H1 (cell line): ENCODE data around the gene THAP2. TPM values are rescaled to one million over a fixed set of nuclear protein-coding genes. Genes with fewer than 3 reads are reported as not detected.

Source experiments
- CTCF ChIA-PET: fragments of 300-600 bp; sonication (Branson Sonifier 250); formaldehyde crosslinking; loops from one replicate; lab custom pipeline; 2021; ENCODE audit not compliant: partially characterized antibody; lab: Charles Lee
- POLR2A ChIA-PET: fragments of 300-600 bp; sonication (Branson Sonifier 250); formaldehyde crosslinking; loops from one replicate; lab custom pipeline; 2021; ENCODE audit warnings: inconsistent platforms; ENCODE audit not compliant: partially characterized antibody; lab: Charles Lee
- DNase-seq, 2 experiments: peaks; one replicate each; pipeline versions ENCODE4 v3.0.0 to v3.0.0-alpha.2; 2010 to 2022; ENCODE audit warnings: low spot score in 2 of 2, low read depth in 1 of 2, mixed read lengths in 1 of 2
- FAIRE-seq: peaks from 2 replicates; lab custom pipeline; 2011; peaks lifted over from hg19 to GRCh38; lab: Jason Lieb, UNC
- H2AFZ ChIP-seq: 2 replicates; pipeline ENCODE4 v1.8.1; 2012; ENCODE audit warnings: low read length, inconsistent platforms
- H2AK5ac ChIP-seq: 2 replicates; pipeline ENCODE4 v1.6.1; 2013; ENCODE audit warnings: low read depth, low read length
- H2BK120ac ChIP-seq: replicated peaks from 2 replicates; pipeline ENCODE3; 2013; ENCODE audit warnings: low read depth, low read length, inconsistent platforms
- H2BK12ac ChIP-seq: 2 replicates; pipeline ENCODE4 v1.6.1; 2013; ENCODE audit warnings: low read depth, low read length
- H2BK15ac ChIP-seq: 2 replicates; pipeline ENCODE4 v1.6.1; 2013; ENCODE audit warnings: low read length
- H2BK20ac ChIP-seq: 2 replicates; pipeline ENCODE4 v1.6.1; 2013; ENCODE audit warnings: low read length
- H2BK5ac ChIP-seq: 2 replicates; pipeline ENCODE4 v1.6.1; 2013; ENCODE audit warnings: low read depth, low read length
- H3K14ac ChIP-seq: 2 replicates; pipeline ENCODE4 v1.6.1; 2013; ENCODE audit warnings: inconsistent platforms; ENCODE audit not compliant: insufficient read length
- H3K18ac ChIP-seq: 2 replicates; pipeline ENCODE4 v1.6.1; 2013; ENCODE audit warnings: low read length; ENCODE audit errors: extremely low read depth
- H3K23ac ChIP-seq: 2 replicates; pipeline ENCODE4 v1.6.1; 2013; ENCODE audit warnings: inconsistent platforms; ENCODE audit not compliant: insufficient read length
- H3K23me2 ChIP-seq: 2 replicates; pipeline ENCODE4 v1.6.1; 2013; ENCODE audit warnings: low read depth, low read length
- H3K27ac ChIP-seq: 2 replicates; pipeline ENCODE4 v1.6.1; 2011; ENCODE audit warnings: low read depth, low read length, inconsistent platforms
- H3K27me3 ChIP-seq, 4 experiments: replicated peaks in 1 of 4; 1 replicate in 1 of 4; 2 replicates in 3 of 4; pipeline versions ENCODE4 v1.6.1 to v1.8.1; 2011 to 2013; ENCODE audit warnings: low read length in 3 of 4, mild to moderate bottlenecking in 3 of 4, inconsistent platforms in 2 of 4, mixed read lengths in 2 of 4, moderate library complexity in 1 of 4; ENCODE audit not compliant: control insufficient read depth in 3 of 4, insufficient read depth in 3 of 4; ENCODE audit errors: extremely low read depth in 1 of 4
- H3K36me3 ChIP-seq, 4 experiments: 2 replicates each; pipeline versions ENCODE4 v1.6.1 to v1.8.1; 2011 to 2013; ENCODE audit warnings: mild to moderate bottlenecking in 4 of 4, low read length in 3 of 4, moderate library complexity in 2 of 4, control low read depth in 1 of 4, inconsistent platforms in 1 of 4; ENCODE audit not compliant: insufficient read depth in 4 of 4, control insufficient read depth in 2 of 4
- H3K4ac ChIP-seq: replicated peaks from 2 replicates; pipeline ENCODE3; 2013; ENCODE audit warnings: low read length, low read depth, mixed read lengths, inconsistent platforms; ENCODE audit not compliant: insufficient read length
- H3K4me1 ChIP-seq, 4 experiments: replicated peaks in 1 of 4; 1 replicate in 1 of 4; 2 replicates in 3 of 4; pipeline versions ENCODE4 v1.6.1 to v1.8.1; 2011 to 2013; ENCODE audit warnings: low read length in 3 of 4, inconsistent platforms in 2 of 4, mixed read lengths in 1 of 4; ENCODE audit not compliant: insufficient read depth in 4 of 4, control insufficient read depth in 3 of 4
- H3K4me2 ChIP-seq, 2 experiments: 2 replicates each; pipeline versions ENCODE4 v1.6.1 to v1.8.1; 2011 to 2013; ENCODE audit warnings: low read depth in 2 of 2, low read length in 2 of 2, control low read depth in 1 of 2, inconsistent platforms in 1 of 2, mild to moderate bottlenecking in 1 of 2; ENCODE audit not compliant: insufficient read depth in 1 of 2
- H3K4me3 ChIP-seq, 4 experiments: fragments of 200-600, 300-600 bp in 1 of 4; sonication (generic), shearing (Covaris generic), sonication (Bioruptor Twin) in 1 of 4; 2 replicates each; pipeline versions ENCODE4 v1.5.1 to v1.8.1; 2011 to 2016; ENCODE audit warnings: low read length in 4 of 4, low read depth in 3 of 4, control low read depth in 2 of 4, inconsistent platforms in 2 of 4, mild to moderate bottlenecking in 2 of 4, mixed read lengths in 1 of 4, moderate library complexity in 1 of 4; ENCODE audit not compliant: insufficient read depth in 2 of 4; ENCODE audit errors: extremely low read depth in 1 of 4
- H3K56ac ChIP-seq: replicated peaks from 2 replicates; pipeline ENCODE3; 2013; ENCODE audit warnings: low read depth, mild to moderate bottlenecking, mixed read lengths, low read length, inconsistent platforms; ENCODE audit not compliant: insufficient read length
- H3K79me1 ChIP-seq: 2 replicates; pipeline ENCODE4 v1.6.1; 2013; ENCODE audit warnings: low read depth, low read length, control low read depth
- H3K79me2 ChIP-seq, 2 experiments: 2 replicates each; pipeline versions ENCODE4 v1.6.1 to v1.8.1; 2012 to 2013; ENCODE audit warnings: low read length in 2 of 2, mild to moderate bottlenecking in 2 of 2, inconsistent platforms in 1 of 2; ENCODE audit not compliant: insufficient read depth in 2 of 2, control insufficient read depth in 1 of 2
- H3K9ac ChIP-seq, 4 experiments: replicated peaks in 1 of 4; 1 replicate in 1 of 4; 2 replicates in 3 of 4; pipeline versions ENCODE4 v1.6.1 to v1.8.1; 2011 to 2013; ENCODE audit warnings: low read depth in 3 of 4, low read length in 3 of 4, control low read depth in 2 of 4, mild to moderate bottlenecking in 2 of 4, moderate library complexity in 2 of 4, inconsistent platforms in 1 of 4; ENCODE audit errors: extremely low read depth in 1 of 4
- H3K9me3 ChIP-seq, 2 experiments: 2 replicates each; pipeline versions ENCODE4 v1.6.1 to v1.8.1; 2012 to 2013; ENCODE audit warnings: mild to moderate bottlenecking in 2 of 2, moderate library complexity in 2 of 2, control low read depth in 1 of 2, inconsistent platforms in 1 of 2, low read depth in 1 of 2, low read length in 1 of 2, mixed read lengths in 1 of 2; ENCODE audit not compliant: insufficient read depth in 2 of 2
- H4K20me1 ChIP-seq, 2 experiments: replicated peaks in 1 of 2; 2 replicates each; pipeline versions ENCODE3 to v1.8.1; 2011 to 2013; ENCODE audit warnings: inconsistent platforms in 2 of 2, low read length in 2 of 2, mild to moderate bottlenecking in 1 of 2; ENCODE audit not compliant: insufficient read depth in 2 of 2, control insufficient read depth in 1 of 2
- H4K5ac ChIP-seq: 2 replicates; pipeline ENCODE4 v1.6.1; 2013; ENCODE audit warnings: low read length, low read depth, mixed read lengths, inconsistent platforms; ENCODE audit not compliant: insufficient read length
- H4K8ac ChIP-seq: 2 replicates; pipeline ENCODE4 v1.8.0; 2013; ENCODE audit warnings: mild to moderate bottlenecking, moderate library complexity, low read length, inconsistent platforms; ENCODE audit not compliant: insufficient read depth; ENCODE audit errors: extremely low read depth
- H4K91ac ChIP-seq: replicated peaks from 2 replicates; pipeline ENCODE3; 2013; ENCODE audit warnings: low read length, mixed read lengths, inconsistent platforms; ENCODE audit not compliant: insufficient read length
- ASH2L ChIP-seq: fragments of 200-600, 300-600 bp; sonication (generic); IDR thresholded peaks from one replicate; pipeline ENCODE4 v1.7.1; 2017; ENCODE audit warnings: low read length
- EGR1 ChIP-seq: IDR thresholded peaks from 2 replicates; pipeline ENCODE4 v1.6.1; 2011; ENCODE audit warnings: low read depth, low read length, borderline replicate concordance
- FOSL1 ChIP-seq: IDR thresholded peaks from 2 replicates; pipeline ENCODE4 v1.6.1; 2011; ENCODE audit warnings: mild to moderate bottlenecking, low read depth, low read length, moderate library complexity; ENCODE audit not compliant: insufficient read depth
- POLR2A ChIP-seq, 2 experiments: IDR thresholded peaks; 1 replicate in 1 of 2; 2 replicates in 1 of 2; pipeline ENCODE4 v1.6.1; 2011; ENCODE audit warnings: low read depth in 2 of 2, low read length in 2 of 2, mild to moderate bottlenecking in 2 of 2; ENCODE audit errors: control extremely low read depth in 1 of 2
- RNF2 ChIP-seq: fragments of 200-900, 300-1000 bp; sonication (generic); IDR thresholded peaks from 2 replicates; pipeline ENCODE4 v1.7.1; 2016; ENCODE audit warnings: borderline replicate concordance, low read depth, mild to moderate bottlenecking, antibody characterized with exemption, low read length; ENCODE audit not compliant: poor library complexity, severe bottlenecking; ENCODE audit errors: missing control alignments
- TBP ChIP-seq: IDR thresholded peaks from 2 replicates; pipeline ENCODE4 v1.6.1; 2011; ENCODE audit warnings: low read depth, low read length, improper control_type of control experiment
- WGBS, 2 experiments: shearing (Covaris generic) in 1 of 2; methylation state at CpG; one replicate each; pipeline versions ENCODE4 v1.1.6 to v1.1.7; 2013 to 2015; ENCODE audit warnings: low lambda C conversion rate in 2 of 2, mixed read lengths in 2 of 2, inconsistent platforms in 1 of 2, low coverage in 1 of 2, missing lambda C conversion rate in 1 of 2; ENCODE audit not compliant: insufficient replicate concordance in 2 of 2, insufficient coverage in 1 of 2, insufficient read length in 1 of 2; ENCODE audit errors: extremely low coverage in 1 of 2, missing lambda C conversion rate in 1 of 2; 5-methylcytosine and 5-hydroxymethylcytosine counted together
- polyA plus RNA-seq, 7 experiments: library from polyadenylated mRNA; depleted of rRNA in 3 of 7; stranded (reverse) in 5 of 7; unstranded in 2 of 7; fragments of >200 nt in 5 of 7; fragments of 200-250 nt in 2 of 7; gene quantifications; 1 replicate in 5 of 7; 2 replicates in 1 of 7; 4 replicates in 1 of 7; pipeline versions ENCODE4 v1.2.1 to v1.2.3, GENCODE V29; 2011 to 2013; ENCODE audit warnings: missing spikeins in 2 of 7, mixed read lengths in 2 of 7
- total RNA-seq: library from RNA; stranded (reverse); fragmentation: NEBNext Ultra II Directional; extraction: Animal tissue kit (Norgen Biotek cat#: 25700); gene quantifications from 2 replicates; pipeline ENCODE4 v1.2.1, GENCODE V29; 2021

The THAP2 gene
- total and polyA plus RNA-seq, 2 of the 8 experiments (the other 6 are each of a cell fraction or from before 2014, with no cell fraction given) = 1.8 to 5.3 TPM

GRCh38 chr12:71703206-71703605 lies 39.1 kb downstream of the THAP2 start:
- Histone ChIP-seq H2BK5ac (no peak overlapping the region), H3K79me1 (no peaks in the 10 kb centered on the region), H3K27me3 (no peaks in the 10 kb centered on the region), H3K4me1 (no peaks in the 10 kb centered on the region), H3K4ac (no peak overlapping the region), H2BK20ac (no peak overlapping the region), H2AFZ (no peak overlapping the region), H3K18ac (no peak overlapping the region), H3K23me2 (no peaks in the 10 kb centered on the region), H2BK15ac (no peak overlapping the region), H3K9ac (no peak overlapping the region), H3K23ac (no peak overlapping the region), H3K9me3 (no peaks in the 10 kb centered on the region), H3K27ac (no peak overlapping the region), H3K36me3 (peaks cover 0 to 11% (median 0%) of the 10 kb centered on the region in 4 experiments; a peak in 3 of 8 replicates), H2AK5ac (no peak overlapping the region), H3K79me2 (no peaks in the 10 kb centered on the region), H3K14ac (no peak overlapping the region), H2BK120ac (no peak overlapping the region), H4K5ac (no peak overlapping the region), H3K56ac (no peak overlapping the region), H3K4me2 (no peak overlapping the region), H4K91ac (no peak overlapping the region), H3K4me3 (no peak overlapping the region), H4K20me1 (no peaks in the 10 kb centered on the region), H2BK12ac (no peak overlapping the region), H4K8ac (no peak overlapping the region)
- WGBS, 2 experiments = 90% methylated on average over 2 of the region's 2 CpGs; no CpG with 5 or more reads in 1 of the 2 experiments
- DNase-seq (no peak), FAIRE-seq (no peak)
- POLR2A ChIA-PET = interaction anchor here (0.8 to 1.2 kb wide), 2 partner anchors 18 to 39 kb away, joined by 3 to 4 read pairs; partner anchors contain the start of genes THAP2, TMEM19 and ZFC3H1
- CTCF ChIA-PET = no interaction called here
- TF ChIP-seq RNF2 = no peak
- TF ChIP-seq FOSL1 = no peak
- TF ChIP-seq TBP = no peak
- no peak for TF ChIP-seq EGR1
- TF ChIP-seq ASH2L = no peak
- no peak for TF ChIP-seq POLR2A (IDR thresholded peaks at IDR 0.05; ENCODE audit: control extremely low read depth in 1 of 2, low read depth in 2 of 2, low read length in 2 of 2)
